ENCODE results near the gene ARHGAP24. TPM values are rescaled to one million over a fixed set of nuclear protein-coding genes. Genes with fewer than 3 reads are reported as not detected.

The ARHGAP24 gene
- total RNA-seq, 1 experiment from 2014 or later, result 1.3 TPM

- TF ChIP-seq ZFX (IDR thresholded peaks at IDR 0.05), result no peak
- TF ChIP-seq REST (IDR thresholded peaks at IDR 0.05; ENCODE audit: low read depth), result no peak
- TF ChIP-seq ZBTB33 (IDR thresholded peaks at IDR 0.05; ENCODE audit: extremely low read depth, insufficient replicate concordance, low read length), result no peak
- TF ChIP-seq POLR2AphosphoS5 (IDR thresholded peaks at IDR 0.05; ENCODE audit: low read depth, low read length), result no peak
- TF ChIP-seq EZH2phosphoT487 (IDR thresholded peaks at IDR 0.05; ENCODE audit: borderline replicate concordance), result no peak
- TF ChIP-seq JUND (IDR thresholded peaks at IDR 0.05), result no peak
- TF ChIP-seq, protein P1, sequence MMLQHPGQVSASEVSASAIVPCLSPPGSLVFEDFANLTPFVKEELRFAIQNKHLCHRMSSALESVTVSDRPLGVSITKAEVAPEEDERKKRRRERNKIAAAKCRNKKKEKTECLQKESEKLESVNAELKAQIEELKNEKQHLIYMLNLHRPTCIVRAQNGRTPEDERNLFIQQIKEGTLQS (IDR thresholded peaks at IDR 0.05), result no peak
- TF ChIP-seq SIN3A (IDR thresholded peaks at IDR 0.05; ENCODE audit: low read depth), result no peak
- TF ChIP-seq, protein P2, sequence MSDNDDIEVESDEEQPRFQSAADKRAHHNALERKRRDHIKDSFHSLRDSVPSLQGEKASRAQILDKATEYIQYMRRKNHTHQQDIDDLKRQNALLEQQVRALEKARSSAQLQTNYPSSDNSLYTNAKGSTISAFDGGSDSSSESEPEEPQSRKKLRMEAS (IDR thresholded peaks at IDR 0.05), result no peak
- no peak for TF ChIP-seq CTCF (IDR thresholded peaks at IDR 0.05 in 2 of 3, conservative IDR thresholded peaks at IDR 0.05 in 1 of 3; ENCODE audit: borderline replicate concordance in 1 of 3, insufficient read depth in 1 of 3, low read depth in 2 of 3, low read length in 2 of 3)
- no peak for TF ChIP-seq ELF1 (IDR thresholded peaks at IDR 0.05; ENCODE audit: borderline replicate concordance, low read depth)
- no peak for TF ChIP-seq FOSL1 (IDR thresholded peaks at IDR 0.05; ENCODE audit: low read depth)
- H3K9ac ChIP-seq (ENCODE audit: low read length), result no peak overlapping the region
- H3K27me3 ChIP-seq (ENCODE audit: insufficient read depth, low read length), result no peaks in the 10 kb centered on the region
- no peaks in the 10 kb centered on the region for H3K4me1 ChIP-seq (ENCODE audit: control insufficient read depth in 1 of 2, insufficient read depth in 2 of 2, low read length in 2 of 2)
- H2AFZ ChIP-seq (ENCODE audit: low read depth, low read length, poor library complexity, severe bottlenecking), result no peak overlapping the region
- ATAC-seq (no peak), DNase-seq (ENCODE audit: low read depth, low spot score) (no peak)
- RAD21 ChIA-PET (ENCODE audit: low non-redundant PET in 1 of 2, low total read pairs in 2 of 2, uncharacterized antibody in 2 of 2, unreplicated experiment in 2 of 2), result no interaction called here
- H4K20me1 ChIP-seq (ENCODE audit: insufficient read depth), result no peaks in the 10 kb centered on the region
- H3K79me2 ChIP-seq (ENCODE audit: insufficient read depth, low read length), result no peaks in the 10 kb centered on the region
- POLR2A ChIA-PET, result no interaction called here
- H3K4me2 ChIP-seq (ENCODE audit: low read length), result no peak overlapping the region
- no peaks in the 10 kb centered on the region for H3K36me3 ChIP-seq (ENCODE audit: control insufficient read depth in 1 of 2, insufficient read depth in 2 of 2, low read length in 2 of 2)
- BruUV-seq (replicated peaks), result no TSS peak
- intact Hi-C loops (cut with micrococcal nuclease), result no loop called here
- H3K9me3 ChIP-seq (ENCODE audit: control insufficient read depth in 1 of 2, insufficient read depth in 1 of 2, low read depth in 1 of 2, low read length in 2 of 2), result no peaks in the 10 kb centered on the region
- H3K27ac ChIP-seq (ENCODE audit: low read depth, low read length), result no peak overlapping the region
- CTCF ChIA-PET, result no interaction called here
- H3K9me2 ChIP-seq (ENCODE audit: insufficient read depth), result no peaks in the 10 kb centered on the region
- H3K4me3 ChIP-seq (replicated peaks in 1 of 2; ENCODE audit: low read depth in 1 of 2, low read length in 2 of 2), result no peak overlapping the region
These were observed 39.8 kb downstream of the ARHGAP24 start for GRCh38 chr4:85514783-85515182.
